Tibial nerve (tissue), 4 donors: ENCODE measurements around the gene TADA3.

Source experiments
- EP300 ChIP-seq, 2 donors: sonication (generic); formaldehyde crosslinking; IDR thresholded peaks; one replicate each; pipeline ENCODE4 v1.6.1; 2017; ENCODE audit warnings: antibody characterized with exemption in 2 of 2, mild to moderate bottlenecking in 1 of 2
- POLR2A ChIP-seq, 2 donors: fragments of 450-650 bp; IDR thresholded peaks; one replicate each; pipeline ENCODE4 v1.6.1; 2017; ENCODE audit warnings: antibody characterized with exemption in 2 of 2, mild to moderate bottlenecking in 2 of 2, moderate library complexity in 2 of 2
- TF ChIP-seq, protein P1 (sequence below), 5 experiments: fragments of 200-600 bp in 3 of 5; fragments of 450-650 bp in 2 of 5; sonication (generic) in 3 of 5; IDR thresholded peaks; one replicate each; pipeline ENCODE4 v1.5.1; 2016 to 2019; ENCODE audit warnings: antibody characterized with exemption in 5 of 5, mild to moderate bottlenecking in 3 of 5, moderate library complexity in 2 of 5

DNA sequence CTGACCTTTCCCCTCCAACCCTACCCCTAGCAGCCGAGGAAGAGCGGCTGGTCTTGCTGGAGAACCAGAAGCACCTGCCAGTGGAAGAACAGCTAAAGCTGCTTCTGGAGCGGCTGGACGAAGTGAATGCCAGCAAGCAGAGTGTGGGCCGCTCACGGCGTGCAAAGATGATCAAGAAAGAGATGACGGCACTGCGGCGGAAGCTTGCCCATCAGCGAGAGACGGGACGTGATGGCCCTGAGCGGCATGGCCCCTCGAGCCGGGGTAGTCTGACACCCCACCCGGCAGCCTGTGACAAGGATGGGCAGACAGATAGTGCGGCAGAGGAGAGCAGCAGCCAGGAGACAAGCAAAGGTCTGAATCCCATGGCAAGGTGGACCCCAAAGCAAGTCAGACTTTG, 48.7 kb downstream of the TADA3 start:
- TF ChIP-seq, protein P1, sequence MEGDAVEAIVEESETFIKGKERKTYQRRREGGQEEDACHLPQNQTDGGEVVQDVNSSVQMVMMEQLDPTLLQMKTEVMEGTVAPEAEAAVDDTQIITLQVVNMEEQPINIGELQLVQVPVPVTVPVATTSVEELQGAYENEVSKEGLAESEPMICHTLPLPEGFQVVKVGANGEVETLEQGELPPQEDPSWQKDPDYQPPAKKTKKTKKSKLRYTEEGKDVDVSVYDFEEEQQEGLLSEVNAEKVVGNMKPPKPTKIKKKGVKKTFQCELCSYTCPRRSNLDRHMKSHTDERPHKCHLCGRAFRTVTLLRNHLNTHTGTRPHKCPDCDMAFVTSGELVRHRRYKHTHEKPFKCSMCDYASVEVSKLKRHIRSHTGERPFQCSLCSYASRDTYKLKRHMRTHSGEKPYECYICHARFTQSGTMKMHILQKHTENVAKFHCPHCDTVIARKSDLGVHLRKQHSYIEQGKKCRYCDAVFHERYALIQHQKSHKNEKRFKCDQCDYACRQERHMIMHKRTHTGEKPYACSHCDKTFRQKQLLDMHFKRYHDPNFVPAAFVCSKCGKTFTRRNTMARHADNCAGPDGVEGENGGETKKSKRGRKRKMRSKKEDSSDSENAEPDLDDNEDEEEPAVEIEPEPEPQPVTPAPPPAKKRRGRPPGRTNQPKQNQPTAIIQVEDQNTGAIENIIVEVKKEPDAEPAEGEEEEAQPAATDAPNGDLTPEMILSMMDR (IDR thresholded peaks at IDR 0.05), result no peak
- TF ChIP-seq EP300 (IDR thresholded peaks at IDR 0.05), result no peak
- no peak for TF ChIP-seq POLR2A (IDR thresholded peaks at IDR 0.05)
